HG03060 (cell line): Measurements from ENCODE around the gene BEGAIN.

Source experiments
- ATAC-seq: cut with Tn5 transposase; IDR thresholded peaks from one replicate; pipeline ENCODE4 v1.9.1; 2021; ENCODE audit warnings: low read depth, moderate number of reproducible peaks; ENCODE audit not compliant: unreplicated experiment

The BEGAIN gene

GRCh38 chr14:100615736-100616695 lies 28.8 kb upstream of the BEGAIN start:
- ATAC-seq = no peak

GRCh38 chr14:100614803-100615202 lies 27.6 kb upstream of the BEGAIN start:
- no peak for ATAC-seq

GRCh38 chr14:100612986-100613385 lies 25.8 kb upstream of the BEGAIN start:
- no peak for ATAC-seq

GRCh38 chr14:100611811-100612480 lies 24.7 kb upstream of the BEGAIN start:
- no peak for ATAC-seq

- no peak for ATAC-seq
These were observed 23.4 kb upstream of the BEGAIN start for GRCh38 chr14:100610511-100611217.

- no peak for ATAC-seq
These were observed 22.7 kb upstream of the BEGAIN start for GRCh38 chr14:100609941-100610391.

- no peak for ATAC-seq
These were observed 22.2 kb upstream of the BEGAIN start for GRCh38 chr14:100609331-100609870.

GRCh38 chr14:100608586-100609330 lies 21.5 kb upstream of the BEGAIN start:
- ATAC-seq = no peak

GRCh38 chr14:100608064-100608463 lies 20.8 kb upstream of the BEGAIN start:
- no peak for ATAC-seq

- ATAC-seq = no peak
These were observed 20.4 kb upstream of the BEGAIN start for GRCh38 chr14:100607611-100607956.

GRCh38 chr14:100606687-100607610 lies 19.7 kb upstream of the BEGAIN start:
- ATAC-seq = no peak

GRCh38 chr14:100605706-100606686 lies 18.8 kb upstream of the BEGAIN start:
- ATAC-seq = no peak

- no peak for ATAC-seq
These were observed 18.0 kb upstream of the BEGAIN start for GRCh38 chr14:100605230-100605629.

GRCh38 chr14:100604709-100605108 lies 17.5 kb upstream of the BEGAIN start:
- ATAC-seq = no peak

GRCh38 chr14:100604121-100604501 lies 16.9 kb upstream of the BEGAIN start:
- ATAC-seq = no peak

GRCh38 chr14:100603341-100604120 lies 16.3 kb upstream of the BEGAIN start:
- ATAC-seq = no peak

GRCh38 chr14:100602621-100603230 lies 15.5 kb upstream of the BEGAIN start:
- ATAC-seq = no peak
